Inferior parietal cortex (tissue), 1 donor: ENCODE measurements around the gene CDSN.
"Not testable (repeated sequence)": the region's sequence is repeated elsewhere in the genome, so short reads cannot be mapped to it uniquely, and the experiment has no call there.

ENCODE experiments used
- DNase-seq: peaks from one replicate; pipeline ENCODE4 v3.0.0-alpha.2; 2016; ENCODE audit errors: extremely low spot score

Gene CDSN

DNA sequence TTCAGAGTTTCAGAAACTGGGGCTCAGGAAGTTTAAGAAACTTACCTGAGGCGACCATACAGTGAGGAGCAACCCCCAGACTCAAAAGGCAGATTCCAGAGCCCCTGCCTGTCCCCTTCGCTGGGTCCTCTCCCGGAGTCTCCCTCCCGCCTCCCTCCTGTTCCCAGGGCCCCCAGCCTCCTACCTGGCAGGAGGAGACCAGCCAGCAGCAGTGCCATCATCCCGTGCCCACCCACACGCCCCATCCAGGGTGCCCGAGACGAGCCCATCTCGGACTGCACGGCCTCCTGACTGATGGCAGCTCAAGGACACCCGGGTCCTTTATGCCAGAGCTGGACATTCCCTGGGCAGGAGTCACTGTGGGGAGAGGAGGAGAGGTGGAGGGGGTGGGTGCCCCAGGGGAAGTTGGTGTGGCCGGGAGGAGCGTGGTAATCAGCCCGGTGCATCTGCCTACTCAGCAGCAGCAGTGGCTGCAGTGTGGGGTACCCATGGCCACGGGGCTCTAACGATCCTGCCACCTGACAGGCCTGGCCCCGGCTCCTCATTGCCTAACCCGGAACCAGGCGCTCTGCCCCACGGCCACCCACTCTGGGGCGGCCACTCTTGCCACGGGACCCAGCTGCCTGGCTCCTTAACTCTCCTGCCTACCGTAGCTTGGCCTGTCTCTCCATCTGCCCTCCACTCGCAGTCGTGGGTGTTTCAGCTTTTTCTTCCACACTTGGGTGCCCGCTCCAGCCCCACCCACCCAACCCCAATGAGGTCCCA is at the start of gene CDSN:
Gene CDSN, minus strand, starts transcription at position 296 of the 765 bp plus-strand sequence. Its CDS starts 27 bp downstream, at position 269.
- no peak for DNase-seq

DNA sequence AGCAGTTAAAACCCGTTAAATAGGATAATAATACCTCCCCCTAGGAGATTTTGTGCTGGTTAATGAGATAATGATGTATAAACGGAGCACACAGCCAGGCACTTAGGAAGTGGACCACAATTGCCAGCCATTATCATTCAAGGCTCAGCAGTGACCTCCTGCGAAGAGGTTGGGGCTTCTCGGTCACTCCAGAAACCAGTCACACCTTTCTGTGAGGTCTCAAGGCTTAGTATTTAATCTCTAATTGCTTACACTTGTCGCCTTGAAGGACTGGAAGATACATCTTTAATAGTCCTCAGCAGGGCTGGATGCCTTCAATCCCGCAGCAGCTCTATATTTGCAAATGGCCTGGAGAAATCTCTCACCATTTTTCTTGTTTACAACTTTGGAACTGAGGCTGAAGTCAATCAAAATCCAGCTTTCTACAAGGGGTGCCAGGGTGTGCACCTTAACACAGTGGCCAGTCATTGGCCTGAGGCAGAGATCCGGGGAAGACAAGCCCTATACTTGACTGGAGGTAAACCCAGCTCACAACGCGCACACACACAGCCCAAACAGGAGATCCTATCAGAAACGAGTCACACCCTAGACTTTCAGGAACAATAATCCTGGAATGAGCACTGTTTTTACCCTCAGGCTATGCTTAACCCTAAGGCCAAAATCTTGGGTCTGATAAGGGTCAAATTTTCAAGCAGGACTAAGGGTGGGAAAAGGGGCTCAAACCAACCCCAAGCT is 49.0 kb upstream of the CDSN start:
- no peak for DNase-seq

GRCh38 chr6:31168606-31169005 is 48.4 kb upstream of the CDSN start:
- DNase-seq: no peak

- DNase-seq: no peak
These were observed 45.7 kb upstream of the CDSN start for GRCh38 chr6:31165986-31166385.

DNA sequence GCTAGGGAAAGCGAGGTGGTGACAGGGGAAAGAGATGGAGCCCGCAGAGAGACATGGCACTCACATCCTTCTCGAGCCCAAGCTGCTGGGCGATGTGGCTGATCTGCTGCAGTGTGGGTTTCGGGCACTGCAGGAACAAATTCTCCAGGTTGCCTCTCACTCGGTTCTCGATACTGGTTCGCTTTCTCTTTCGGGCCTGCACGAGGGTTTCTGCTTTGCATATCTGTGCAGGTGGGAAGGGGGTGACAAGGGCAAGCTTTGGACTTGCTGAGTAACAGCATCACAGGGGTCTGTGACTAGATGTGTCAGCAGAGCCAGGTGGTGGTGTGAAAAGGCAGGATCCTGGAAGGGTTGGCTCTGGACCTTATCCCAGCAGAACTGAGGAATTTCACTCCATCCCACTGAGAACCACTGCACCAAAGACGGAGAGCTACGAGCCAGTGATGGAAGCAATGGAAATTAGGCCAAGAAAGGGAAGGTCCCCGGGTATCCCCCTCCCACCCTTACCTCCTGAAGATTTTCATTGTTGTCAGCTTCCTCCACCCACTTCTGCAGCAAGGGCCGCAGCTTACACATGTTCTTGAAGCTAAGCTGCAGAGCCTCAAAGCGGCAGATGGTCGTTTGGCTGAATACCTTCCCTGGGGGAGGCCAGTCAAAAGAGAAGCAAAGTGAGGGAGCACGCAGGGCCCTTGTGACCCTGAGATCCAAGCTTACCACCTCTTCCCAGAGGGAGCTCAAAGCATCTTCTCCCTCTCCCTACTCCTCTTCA is 45.0 kb upstream of the CDSN start:
- DNase-seq: not testable (repeated sequence)

- not testable (repeated sequence) for DNase-seq
These were observed 44.3 kb upstream of the CDSN start for GRCh38 chr6:31164475-31165063.

DNA sequence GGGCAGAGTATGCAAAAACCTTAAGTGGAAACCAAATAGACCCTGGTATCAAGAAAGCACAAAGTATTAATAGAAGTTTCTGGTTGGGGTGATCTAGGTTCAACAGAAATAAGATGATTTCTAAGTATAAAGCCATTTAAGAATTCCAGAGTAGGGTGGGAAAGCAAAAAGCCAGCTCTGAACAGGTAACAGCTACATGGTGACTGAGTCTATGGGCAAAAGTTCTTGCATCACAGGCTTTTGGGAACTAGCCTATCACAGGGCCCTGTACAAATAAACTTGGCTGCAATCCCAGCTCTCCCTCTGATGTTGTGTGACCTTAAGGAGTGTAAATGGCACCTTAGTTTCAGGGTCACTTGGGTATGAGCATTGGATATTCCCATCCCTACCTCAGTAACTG is 43.7 kb upstream of the CDSN start:
- no peak for DNase-seq

DNA sequence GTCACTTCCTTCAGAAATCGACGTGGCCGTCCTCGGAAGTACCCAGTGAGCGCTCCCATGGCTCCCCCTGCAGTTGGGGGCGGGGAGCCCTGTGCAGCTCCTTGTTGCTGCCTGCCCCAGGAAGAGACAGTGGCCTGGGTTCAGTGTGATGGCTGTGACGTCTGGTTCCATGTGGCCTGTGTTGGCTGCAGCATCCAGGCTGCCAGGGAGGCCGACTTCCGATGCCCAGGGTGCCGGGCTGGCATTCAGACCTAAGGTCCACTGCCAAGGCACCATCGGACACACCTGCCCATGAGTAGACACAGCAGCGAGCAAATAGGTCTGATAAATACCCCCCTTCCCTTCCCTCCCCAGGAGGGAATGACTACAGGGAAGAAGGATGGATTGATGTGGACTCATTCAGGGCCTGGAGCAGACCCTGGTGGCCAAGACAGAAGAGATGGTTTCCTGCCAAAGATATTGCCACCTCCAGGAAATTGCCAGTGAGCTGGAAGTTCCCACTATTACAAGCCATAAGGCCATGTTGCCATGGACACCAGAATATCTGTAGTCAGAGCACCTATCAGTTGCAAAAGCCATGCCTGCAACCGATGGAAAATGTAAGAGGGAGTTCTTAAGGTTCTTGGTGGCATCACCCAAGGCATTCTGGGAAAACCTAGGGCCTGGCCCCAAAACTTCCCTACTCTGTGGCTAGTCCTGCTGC is 42.4 kb upstream of the CDSN start:
- DNase-seq: no peak

DNA sequence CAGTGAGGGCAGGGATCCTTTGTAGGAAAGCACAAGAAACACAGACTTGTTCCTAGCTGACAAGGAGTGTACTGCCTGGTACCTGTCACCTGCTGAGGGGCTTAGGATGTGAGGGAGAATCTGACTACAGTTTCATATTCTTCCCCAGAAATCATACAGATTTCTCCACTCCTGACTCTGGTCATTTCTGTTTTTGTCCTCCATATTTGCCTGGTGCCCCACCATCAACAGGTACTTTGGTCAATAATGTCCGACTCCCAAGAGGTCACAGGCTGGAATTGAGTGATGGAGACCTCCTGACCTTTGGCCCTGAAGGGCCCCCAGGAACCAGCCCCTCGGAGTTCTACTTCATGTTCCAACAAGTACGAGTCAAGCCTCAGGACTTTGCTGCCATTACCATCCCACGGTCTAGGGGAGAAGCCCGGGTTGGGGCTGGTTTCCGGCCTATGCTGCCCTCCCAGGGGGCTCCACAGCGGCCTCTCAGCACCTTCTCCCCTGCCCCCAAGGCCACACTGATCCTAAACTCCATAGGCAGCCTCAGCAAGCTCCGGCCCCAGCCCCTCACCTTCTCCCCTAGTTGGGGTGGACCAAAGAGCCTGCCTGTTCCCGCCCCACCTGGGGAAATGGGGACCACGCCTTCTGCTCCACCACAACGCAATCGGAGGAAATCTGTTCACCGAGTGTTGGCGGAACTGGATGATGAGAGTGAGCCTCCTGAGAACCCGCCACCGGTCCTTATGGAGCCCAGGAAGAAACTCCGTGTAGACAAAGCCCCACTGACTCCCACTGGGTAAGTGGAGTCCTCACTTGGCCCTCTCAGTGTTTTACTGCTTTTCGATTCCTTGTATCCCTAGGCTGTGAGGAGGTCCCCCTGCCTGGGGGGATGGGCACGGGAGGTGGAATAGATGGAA is 41.2 kb upstream of the CDSN start:
- DNase-seq: no peak

DNA sequence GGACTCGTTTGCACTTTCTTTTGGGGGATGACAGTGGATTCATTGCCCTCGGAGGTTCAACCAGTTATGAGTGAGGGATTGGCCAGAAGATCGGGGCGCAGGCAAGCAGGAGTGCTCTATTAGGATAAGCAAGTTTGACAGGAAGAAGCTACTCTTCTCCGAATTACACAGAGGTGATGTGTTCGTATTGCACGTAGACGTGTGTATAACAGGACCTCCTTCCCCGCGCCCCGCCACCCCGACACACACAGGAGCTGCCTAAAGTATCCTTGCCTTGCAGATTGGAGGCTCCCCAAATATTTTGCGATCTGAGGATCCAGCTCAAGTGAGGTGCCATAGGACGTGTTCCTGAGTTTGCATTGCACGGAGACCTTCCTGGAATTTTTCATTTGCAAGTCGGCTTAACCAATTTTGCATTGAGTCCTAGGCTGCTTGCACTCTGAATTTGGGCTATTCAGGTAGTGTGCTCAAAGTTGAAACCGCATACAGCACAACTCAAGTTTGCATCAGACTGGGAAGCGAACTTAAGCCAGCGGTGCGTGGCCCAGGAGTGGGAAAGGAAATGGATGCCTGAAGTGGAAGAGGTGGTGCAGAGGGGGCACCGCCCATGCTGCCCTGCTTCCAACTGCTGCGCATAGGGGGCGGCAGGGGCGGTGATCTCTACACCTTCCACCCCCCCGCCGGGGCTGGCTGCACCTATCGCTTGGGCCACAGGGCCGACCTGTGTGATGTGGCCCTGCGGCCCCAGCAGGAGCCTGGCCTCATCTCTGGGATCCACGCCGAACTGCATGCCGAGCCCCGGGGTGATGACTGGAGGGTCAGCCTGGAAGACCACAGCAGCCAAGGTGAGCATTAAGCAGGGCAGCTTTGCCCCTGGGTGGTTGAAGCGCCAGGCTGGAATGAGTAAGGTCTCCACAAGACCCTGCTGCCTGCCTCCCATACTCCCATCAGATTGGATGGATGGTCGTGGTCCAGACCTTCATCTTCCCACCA is 38.9 kb upstream of the CDSN start:
- no peak for DNase-seq

DNA sequence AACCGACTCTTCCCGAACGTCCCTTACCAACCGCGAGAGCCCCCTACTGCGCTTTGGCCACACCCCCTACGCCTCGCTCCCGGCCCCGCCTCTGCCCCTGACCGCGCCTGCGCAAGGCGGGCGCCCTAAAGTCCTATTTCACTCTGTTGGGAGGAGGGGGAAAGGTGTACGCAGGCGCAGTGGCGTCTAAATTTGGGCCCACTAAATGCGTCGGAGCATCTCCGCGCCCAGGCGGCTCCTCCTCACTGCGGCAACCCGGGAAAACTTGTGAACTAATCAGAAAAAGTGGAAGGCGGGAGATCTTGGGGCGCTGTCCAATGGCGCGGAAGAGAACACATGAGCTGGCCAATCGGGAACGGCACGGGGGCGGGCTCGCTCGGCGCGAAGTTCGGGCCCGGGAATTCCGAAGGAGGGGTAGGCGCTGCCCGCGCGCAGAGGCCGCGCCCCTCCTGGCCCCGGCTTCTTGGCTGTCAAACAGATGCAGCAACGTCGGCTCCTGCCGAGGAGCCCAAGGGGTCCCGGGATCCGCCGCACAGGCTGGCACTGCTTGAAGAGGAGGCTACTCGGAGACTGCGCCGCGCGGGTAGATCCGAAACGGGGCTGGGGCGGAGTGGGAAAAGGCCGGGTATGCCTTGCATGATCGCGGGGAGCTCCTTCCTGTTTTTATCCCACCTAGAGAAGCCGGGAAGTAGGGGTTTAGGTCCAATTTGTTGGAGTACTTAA is 38.1 kb upstream of the CDSN start, which contains the start of gene TCF19:
Gene TCF19, plus strand, starts transcription at position 450 of the 723 bp plus-strand sequence. CDS start 881 bp downstream, outside the sequence.
- DNase-seq: peak; percentile 98

DNA sequence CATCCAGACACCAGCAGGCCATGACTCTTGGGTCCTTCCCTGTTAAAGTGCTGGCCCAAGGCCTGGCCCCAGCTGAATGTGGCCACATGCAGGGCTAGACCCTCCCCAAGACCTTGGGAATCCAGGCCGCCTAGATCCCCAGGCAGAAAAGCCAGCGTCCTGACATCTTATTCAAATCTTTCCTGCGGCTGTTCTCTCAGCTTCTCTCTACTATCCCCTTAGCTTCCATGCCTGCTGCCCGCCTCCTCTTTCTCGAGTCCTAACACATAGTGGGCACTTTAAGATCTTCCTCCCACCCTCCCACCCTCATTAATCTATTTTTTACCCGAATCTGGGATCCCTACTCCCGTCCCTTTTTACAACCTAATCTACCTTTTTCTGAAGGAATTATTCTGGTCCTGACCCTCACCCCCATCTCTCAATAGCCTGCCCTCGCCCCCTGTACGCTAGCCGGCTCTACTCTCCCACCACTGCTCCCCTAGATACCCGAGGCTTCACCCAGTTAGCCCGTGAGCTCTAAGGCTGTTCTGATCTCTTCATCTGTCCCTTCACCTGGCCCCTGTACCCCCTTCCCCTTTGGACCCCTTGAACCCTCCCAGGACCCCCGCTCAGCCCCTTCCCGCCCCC is 37.4 kb upstream of the CDSN start, which contains the start of gene CCHCR1:
Gene CCHCR1, minus strand, starts transcription at position 290 of the 627 bp plus-strand sequence. Its CDS starts 202 bp downstream, at position 88.
- DNase-seq: no peak

DNA sequence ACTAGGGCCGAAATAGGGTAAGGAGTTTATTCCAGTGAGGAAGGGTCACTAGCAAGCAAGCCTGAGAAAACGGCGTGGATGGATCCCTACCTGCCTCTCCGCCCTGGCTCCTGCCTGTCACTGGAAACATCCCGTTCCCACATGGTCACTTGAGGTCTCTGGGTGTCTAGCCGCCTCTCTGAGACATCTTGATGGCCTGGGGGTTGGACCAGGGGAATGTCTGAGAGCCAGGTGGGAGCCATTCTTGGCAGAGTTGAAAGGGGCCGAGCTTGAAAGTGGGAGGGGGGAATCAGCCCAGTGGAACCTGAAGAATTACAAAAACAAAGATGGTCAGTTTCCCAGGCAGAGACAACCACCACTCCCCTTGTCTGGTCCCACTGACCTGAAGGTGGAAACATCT is 36.4 kb upstream of the CDSN start:
- no peak for DNase-seq

- DNase-seq: no peak
These were observed 34.2 kb upstream of the CDSN start for GRCh38 chr6:31154436-31154835.

GRCh38 chr6:31152781-31153180 is 32.5 kb upstream of the CDSN start:
- no peak for DNase-seq

DNA sequence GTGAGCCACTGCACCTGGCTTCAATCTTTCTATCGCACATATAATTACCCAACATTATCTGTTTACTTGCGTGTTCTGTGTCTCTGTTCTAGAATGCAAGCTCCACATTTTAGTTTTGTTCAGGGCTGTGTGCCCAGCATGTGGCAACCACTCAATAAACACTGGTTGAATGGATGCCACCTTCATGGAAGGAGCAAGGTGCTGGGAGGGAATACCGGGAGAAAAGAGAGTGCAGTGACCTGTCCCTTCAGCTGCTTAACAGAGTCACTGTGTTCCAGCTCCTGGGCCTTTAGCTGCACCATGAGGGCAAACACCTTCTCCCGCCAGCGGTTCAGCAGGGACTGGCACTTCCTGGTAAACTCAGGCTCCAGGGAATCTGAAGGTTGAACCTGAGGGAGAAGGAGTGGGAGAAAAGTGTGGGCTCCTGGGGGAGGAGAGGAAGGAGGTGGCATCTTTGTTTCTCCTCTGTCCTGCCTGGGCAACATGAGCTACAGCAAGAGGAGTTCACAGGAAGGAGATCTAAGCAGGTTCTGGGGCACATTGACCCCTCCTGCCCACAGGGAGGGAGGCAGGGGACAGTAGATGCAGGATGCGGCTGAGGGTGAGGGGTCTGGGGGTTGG is 29.7 kb upstream of the CDSN start:
- no peak for DNase-seq

- no peak for DNase-seq
These were observed 25.1 kb upstream of the CDSN start for GRCh38 chr6:31145386-31145785.
